Measurements from ENCODE around the gene ARL8A.
A peak's percentile ranks its signal among the peaks of the same experiment; 100 is the strongest.
"Not testable (repeated sequence)": the region's sequence is repeated elsewhere in the genome, so short reads cannot be mapped to it uniquely, and the experiment has no call there.

Gene ARL8A

DNA sequence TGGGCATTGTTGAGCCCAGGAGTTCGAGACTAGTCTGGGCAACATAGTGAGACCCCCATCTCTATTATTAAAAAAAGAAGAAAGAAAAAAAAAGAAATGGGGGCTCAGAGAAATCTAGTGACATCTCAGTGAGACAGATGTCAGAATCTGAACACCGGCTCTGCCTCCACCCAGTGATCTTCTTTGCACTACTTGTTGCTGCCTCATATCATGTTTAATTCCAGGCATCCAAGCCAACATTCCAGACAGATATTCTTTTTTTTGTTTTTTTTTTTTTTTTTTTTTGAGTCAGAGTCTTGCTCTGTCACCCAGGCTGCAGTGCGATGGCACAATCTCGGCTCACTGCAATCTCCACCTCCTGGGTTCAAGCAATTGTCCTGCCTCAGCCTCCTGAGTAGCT lies 5.0 kb upstream of the ARL8A start:
- peaks cover 4% of the 10 kb centered on the region for H3K36me3 ChIP-seq (ENCODE audit: control insufficient read depth, insufficient read depth, low read length)
- H3K27ac ChIP-seq (ENCODE audit: low read depth, low read length) = no peak overlapping the region
- no peaks in the 10 kb centered on the region for H3K27me3 ChIP-seq (ENCODE audit: control insufficient read depth, insufficient read depth, low read length)
- no peak overlapping the region for H3K4me3 ChIP-seq (ENCODE audit: low read length)
- no peak overlapping the region for H3K9ac ChIP-seq (ENCODE audit: low read length)
- H3K4me1 ChIP-seq (ENCODE audit: control insufficient read depth, insufficient read depth, low read length) = peaks cover 5% of the 10 kb centered on the region

DNA sequence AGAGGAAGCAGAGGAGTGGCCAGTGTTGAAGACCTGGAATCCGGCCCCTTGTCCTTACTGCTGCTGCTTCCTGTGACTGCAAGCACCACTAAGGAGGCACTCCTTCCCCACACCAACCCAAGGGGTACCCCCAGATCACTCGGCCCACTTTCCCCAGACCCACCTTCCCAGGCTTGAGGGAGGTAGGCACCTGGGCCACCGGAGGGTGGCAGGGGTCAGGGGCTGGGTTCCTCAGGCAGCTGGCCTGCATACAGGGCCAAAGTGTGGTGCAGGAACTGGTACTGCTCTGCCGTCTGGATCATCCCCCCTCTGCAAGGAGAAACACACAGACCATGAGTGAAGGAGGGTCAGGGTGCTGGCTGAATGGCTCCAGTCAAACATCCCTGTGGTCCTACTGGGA lies 3.9 kb upstream of the ARL8A start:
- Histone ChIP-seq H3K36me3 (ENCODE audit: control insufficient read depth, insufficient read depth, low read length) (no peaks in the 10 kb centered on the region), H3K27me3 (ENCODE audit: control insufficient read depth, insufficient read depth, low read length) (no peaks in the 10 kb centered on the region), H3K4me3 (ENCODE audit: low read length) (no peak overlapping the region), H3K27ac (ENCODE audit: low read depth, low read length) (no peak overlapping the region), H3K9ac (ENCODE audit: low read length) (no peak overlapping the region), H3K4me1 (ENCODE audit: control insufficient read depth, insufficient read depth, low read length) (peaks cover 5% of the 10 kb centered on the region)

DNA sequence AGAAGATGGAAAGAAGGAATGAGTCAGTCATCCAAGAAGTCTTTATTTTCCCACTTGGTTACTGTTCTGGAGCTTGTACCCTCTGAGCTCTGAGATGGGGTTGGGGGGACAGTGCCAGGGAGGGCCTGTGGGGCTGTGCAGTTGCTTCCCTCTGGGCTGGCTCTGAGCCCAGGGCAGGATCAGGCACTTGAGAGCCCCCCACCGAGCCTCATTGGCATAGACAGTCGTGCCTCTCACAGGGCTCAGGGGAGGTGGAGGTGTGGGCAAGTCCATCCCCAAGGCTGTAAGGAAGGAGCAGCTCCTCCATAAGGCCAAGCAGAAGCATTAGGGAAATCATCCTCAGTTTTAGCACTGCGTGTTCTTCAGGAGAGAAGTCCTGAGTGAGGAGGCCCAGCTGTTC lies 2.5 kb upstream of the ARL8A start:
- Histone ChIP-seq H3K4me1 (ENCODE audit: control insufficient read depth, insufficient read depth, low read length) (peaks cover 14% of the 10 kb centered on the region), H3K9ac (ENCODE audit: low read length) (no peak overlapping the region), H3K36me3 (ENCODE audit: control insufficient read depth, insufficient read depth, low read length) (peaks cover 2% of the 10 kb centered on the region)

DNA sequence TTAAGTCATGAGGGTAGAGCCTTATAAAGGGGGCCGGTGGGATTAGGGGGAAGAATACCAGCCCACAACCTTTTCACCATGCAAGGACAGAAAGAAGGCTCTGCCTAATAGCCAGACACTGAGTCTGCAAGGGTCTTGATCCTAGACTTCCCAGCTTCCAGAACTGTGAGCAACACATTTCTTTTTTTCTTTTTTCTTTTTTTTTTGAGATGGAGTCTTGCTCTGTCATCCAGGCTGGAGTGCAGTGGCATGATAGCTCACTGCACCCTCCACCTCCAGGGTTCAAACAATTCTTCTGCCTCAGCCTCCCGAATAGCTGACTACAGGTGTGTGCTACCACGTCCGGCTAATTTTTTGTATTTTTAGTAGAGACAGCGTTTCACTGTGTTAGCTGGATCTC lies 1.7 kb upstream of the ARL8A start:
- Histone ChIP-seq H3K36me3 (ENCODE audit: control insufficient read depth, insufficient read depth, low read length) (peaks cover 2% of the 10 kb centered on the region), H3K4me3 (ENCODE audit: low read length) (no peak overlapping the region), H3K9ac (ENCODE audit: low read length) (no peak overlapping the region), H3K27ac (ENCODE audit: low read depth, low read length) (no peak overlapping the region), H3K4me1 (ENCODE audit: control insufficient read depth, insufficient read depth, low read length) (peaks cover 14% of the 10 kb centered on the region), H3K27me3 (ENCODE audit: control insufficient read depth, insufficient read depth, low read length) (no peaks in the 10 kb centered on the region)

More for the DNA sequence above, 2.5 kb upstream of the ARL8A start:
- H3K4me3 ChIP-seq (ENCODE audit: low read length) = no peak overlapping the region
- H3K27ac ChIP-seq (ENCODE audit: low read depth, low read length) = no peak overlapping the region
- H3K27me3 ChIP-seq (ENCODE audit: control insufficient read depth, insufficient read depth, low read length) = no peaks in the 10 kb centered on the region

DNA sequence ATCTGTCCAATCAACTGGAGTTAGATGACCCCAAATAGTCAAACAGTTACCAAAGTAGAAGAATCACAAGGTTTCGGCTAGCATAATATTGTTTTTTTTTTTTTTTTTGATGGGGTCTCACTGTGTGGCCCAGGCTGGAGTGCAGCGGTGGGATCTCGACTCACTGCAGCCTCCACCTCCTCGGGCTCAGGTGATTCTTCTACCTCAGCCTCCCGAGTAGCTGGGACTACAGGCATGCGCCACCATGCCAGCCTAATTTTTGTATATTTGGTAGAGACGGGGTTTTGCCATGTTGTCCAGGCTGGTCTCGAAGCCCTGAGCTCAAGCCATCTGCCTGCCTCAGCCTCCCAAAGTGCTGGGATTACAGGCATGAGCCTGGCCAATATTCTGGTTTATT lies 1.2 kb upstream of the ARL8A start:
- not testable (repeated sequence) for H3K27ac ChIP-seq (ENCODE audit: low read depth, low read length); H3K27me3 ChIP-seq (ENCODE audit: control insufficient read depth, insufficient read depth, low read length); H3K36me3 ChIP-seq (ENCODE audit: control insufficient read depth, insufficient read depth, low read length); H3K9ac ChIP-seq (ENCODE audit: low read length); H3K4me3 ChIP-seq (ENCODE audit: low read length)
- H3K4me1 ChIP-seq (ENCODE audit: control insufficient read depth, insufficient read depth, low read length) = peaks cover 14% of the 10 kb centered on the region

DNA sequence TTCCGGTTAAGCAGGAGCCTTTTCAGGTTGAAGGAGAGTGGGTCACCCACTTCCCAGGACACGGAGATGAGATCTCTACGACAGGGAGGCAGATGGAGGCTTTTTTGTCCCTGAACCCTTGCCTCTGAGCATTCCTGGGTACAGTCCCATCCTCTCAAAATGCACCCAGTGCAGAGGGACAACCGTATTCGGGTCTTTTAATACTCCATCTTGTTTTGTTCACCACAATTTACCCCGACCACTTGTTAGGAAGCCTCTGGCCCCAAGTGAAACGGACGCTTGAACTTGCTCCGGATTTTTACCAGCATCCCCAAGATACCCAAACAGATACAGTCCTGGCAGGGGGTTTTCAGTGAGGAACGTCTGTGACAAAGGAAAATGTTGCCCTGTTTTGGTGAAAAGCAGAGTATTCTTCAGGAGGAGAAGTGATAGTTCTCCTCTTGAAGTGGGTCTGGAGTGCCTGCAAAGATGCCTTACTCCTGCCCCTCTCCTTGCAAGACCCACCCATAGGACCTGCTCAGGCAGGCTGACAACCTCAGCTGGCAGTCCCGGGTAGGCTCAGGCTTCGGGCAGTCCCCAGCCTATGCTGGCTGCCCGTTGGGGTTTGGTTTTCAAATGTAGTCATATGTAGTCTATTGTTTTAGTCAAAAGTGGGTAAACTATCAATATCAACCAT lies 669 bp upstream of the ARL8A start:
- H3K4me1 ChIP-seq (ENCODE audit: control insufficient read depth, insufficient read depth, low read length) = peaks cover 14% of the 10 kb centered on the region
- H3K27ac ChIP-seq (ENCODE audit: low read depth, low read length) = peak overlapping the region; percentile 79
- H3K9ac ChIP-seq (ENCODE audit: low read length) = peak overlapping the region; percentile 45
- H3K36me3 ChIP-seq (ENCODE audit: control insufficient read depth, insufficient read depth, low read length) = peaks cover 2% of the 10 kb centered on the region
- H3K27me3 ChIP-seq (ENCODE audit: control insufficient read depth, insufficient read depth, low read length) = no peaks in the 10 kb centered on the region
- peak overlapping the region; percentile 74 for H3K4me3 ChIP-seq (ENCODE audit: low read length)

DNA sequence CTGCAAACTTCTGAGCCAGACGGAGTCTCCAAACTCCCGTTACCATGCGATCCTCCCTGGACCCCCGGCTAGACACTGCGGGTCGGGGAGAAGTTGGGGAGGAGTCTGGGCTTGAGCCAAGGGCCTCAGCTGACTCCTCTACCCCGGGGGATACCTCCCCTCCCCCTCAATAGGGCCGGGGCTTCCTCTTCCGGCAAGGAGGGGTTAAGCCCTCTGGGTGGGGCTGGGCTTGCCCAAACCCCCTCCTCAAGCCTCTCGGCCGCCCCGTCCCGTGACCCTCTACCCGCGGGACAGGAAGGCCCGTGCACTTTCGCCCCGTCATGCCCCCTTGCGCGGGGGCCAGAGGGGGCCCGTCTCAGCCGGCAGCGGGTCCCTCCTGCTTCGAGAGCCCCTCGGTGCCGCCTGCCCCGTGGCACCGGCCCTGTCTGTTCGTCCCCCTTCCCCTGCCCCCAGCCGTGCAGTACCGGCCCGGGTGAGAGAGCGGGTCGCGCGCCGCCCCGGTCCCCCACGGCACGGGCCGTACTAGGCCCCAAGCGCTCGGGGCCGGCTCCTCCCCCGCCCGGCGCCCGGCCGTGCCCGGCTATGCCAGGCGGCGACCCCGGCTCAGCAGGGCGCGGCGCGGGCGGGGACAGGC lies 652 bp downstream of the ARL8A start:
- Histone ChIP-seq H3K4me1 (ENCODE audit: control insufficient read depth, insufficient read depth, low read length) (peaks cover 14% of the 10 kb centered on the region), H3K9ac (ENCODE audit: low read length) (peak overlapping the region; percentile 87), H3K36me3 (ENCODE audit: control insufficient read depth, insufficient read depth, low read length) (peaks cover 2% of the 10 kb centered on the region), H3K4me3 (ENCODE audit: low read length) (peak overlapping the region; percentile 74), H3K27ac (ENCODE audit: low read depth, low read length) (peak overlapping the region; percentile 84), H3K27me3 (ENCODE audit: control insufficient read depth, insufficient read depth, low read length) (no peaks in the 10 kb centered on the region)

DNA sequence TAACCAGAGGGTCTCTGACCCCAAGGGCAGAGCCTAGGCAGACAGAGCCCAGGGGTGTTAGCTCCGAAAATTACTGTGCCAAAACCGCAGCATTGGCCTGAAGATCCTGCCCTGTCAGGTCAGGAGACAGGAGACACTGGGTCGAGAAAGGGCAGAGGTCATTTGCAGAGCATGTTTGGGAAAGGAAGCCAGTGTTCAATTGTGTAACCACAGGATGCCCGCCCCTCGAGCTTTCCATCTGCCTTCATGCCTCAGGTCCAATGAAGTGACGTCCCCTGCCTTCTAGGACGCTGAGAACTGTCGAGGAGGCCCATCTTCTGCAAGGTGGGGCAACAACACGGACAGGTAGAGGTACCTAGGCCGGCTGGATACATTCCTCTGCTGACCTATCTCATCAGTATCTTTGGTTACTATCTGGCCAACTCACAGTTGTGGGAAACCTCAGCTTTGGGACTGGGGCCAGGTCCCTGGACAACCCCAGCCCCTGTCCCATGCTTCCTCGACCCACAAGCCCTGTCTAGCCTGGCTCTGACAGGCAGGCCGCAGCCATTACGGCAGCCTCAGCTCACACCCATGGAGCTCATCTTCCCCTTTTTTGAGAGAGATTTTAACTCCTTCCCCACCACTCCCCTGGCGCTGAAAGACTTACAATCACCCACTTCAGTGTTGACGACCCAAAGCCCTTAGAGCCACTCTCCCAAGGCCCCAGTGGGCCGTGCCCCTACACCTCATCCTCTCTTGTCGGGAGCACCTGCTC lies 1.3 kb downstream of the ARL8A start:
- H3K36me3 ChIP-seq (ENCODE audit: control insufficient read depth, insufficient read depth, low read length) = peaks cover 2% of the 10 kb centered on the region
- H3K4me3 ChIP-seq (ENCODE audit: low read length) = peak overlapping the region; percentile 74
- H3K4me1 ChIP-seq (ENCODE audit: control insufficient read depth, insufficient read depth, low read length) = peaks cover 14% of the 10 kb centered on the region

DNA sequence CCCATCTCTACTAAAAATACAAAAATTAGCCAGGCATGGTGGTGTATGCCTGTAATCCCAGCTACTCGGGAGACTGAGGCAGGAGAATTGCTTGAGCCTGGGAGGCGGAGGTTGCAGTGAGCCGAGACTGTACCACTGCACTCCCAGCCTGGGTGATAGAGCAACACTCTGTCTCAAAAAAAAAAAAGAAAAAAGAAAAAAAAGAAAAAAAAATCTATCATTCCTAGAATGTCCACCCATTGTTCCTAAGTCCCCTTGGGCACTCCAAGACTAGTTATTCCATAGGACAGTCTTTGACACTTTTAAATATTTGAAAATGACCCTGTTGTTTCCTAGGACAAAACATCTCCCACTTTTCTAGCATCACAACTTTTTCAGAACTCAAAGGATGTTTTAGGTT lies 3.1 kb downstream of the ARL8A start:
- H3K4me1 ChIP-seq (ENCODE audit: control insufficient read depth, insufficient read depth, low read length) = peaks cover 14% of the 10 kb centered on the region
- H3K27ac ChIP-seq (ENCODE audit: low read depth, low read length); H3K9ac ChIP-seq (ENCODE audit: low read length); H3K36me3 ChIP-seq (ENCODE audit: control insufficient read depth, insufficient read depth, low read length); H3K27me3 ChIP-seq (ENCODE audit: control insufficient read depth, insufficient read depth, low read length); H3K4me3 ChIP-seq (ENCODE audit: low read length): not testable (repeated sequence)

More for the DNA sequence above, 1.3 kb downstream of the ARL8A start:
- H3K27ac ChIP-seq (ENCODE audit: low read depth, low read length) = peak overlapping the region; percentile 84
- H3K27me3 ChIP-seq (ENCODE audit: control insufficient read depth, insufficient read depth, low read length) = no peaks in the 10 kb centered on the region
- peak overlapping the region; percentile 35 for H3K9ac ChIP-seq (ENCODE audit: low read length)

DNA sequence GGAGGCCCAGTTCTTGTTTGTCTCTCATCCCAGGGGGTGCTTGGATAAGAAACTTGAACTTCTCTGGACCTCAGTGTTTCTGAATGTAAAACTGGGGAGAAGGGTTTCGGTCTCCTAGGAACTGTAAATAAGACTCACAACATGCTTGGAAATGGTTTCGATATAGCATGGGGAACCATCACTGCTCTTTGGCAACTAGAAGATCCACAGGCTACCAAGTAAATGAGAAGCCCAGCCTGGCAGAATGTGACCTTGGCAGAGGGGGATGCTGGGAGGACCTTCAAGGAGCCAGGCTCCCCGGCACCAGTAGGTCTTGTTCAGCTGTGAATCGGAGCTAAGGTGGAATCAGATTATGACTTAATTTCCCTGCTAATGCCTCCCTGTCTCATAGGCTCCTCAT lies 3.7 kb downstream of the ARL8A start:
- no peak overlapping the region for H3K9ac ChIP-seq (ENCODE audit: low read length)
- H3K27ac ChIP-seq (ENCODE audit: low read depth, low read length) = no peak overlapping the region
- H3K36me3 ChIP-seq (ENCODE audit: control insufficient read depth, insufficient read depth, low read length) = peaks cover 8% of the 10 kb centered on the region
- no peak overlapping the region for H3K4me3 ChIP-seq (ENCODE audit: low read length)
- H3K4me1 ChIP-seq (ENCODE audit: control insufficient read depth, insufficient read depth, low read length) = peaks cover 14% of the 10 kb centered on the region
- no peaks in the 10 kb centered on the region for H3K27me3 ChIP-seq (ENCODE audit: control insufficient read depth, insufficient read depth, low read length)

DNA sequence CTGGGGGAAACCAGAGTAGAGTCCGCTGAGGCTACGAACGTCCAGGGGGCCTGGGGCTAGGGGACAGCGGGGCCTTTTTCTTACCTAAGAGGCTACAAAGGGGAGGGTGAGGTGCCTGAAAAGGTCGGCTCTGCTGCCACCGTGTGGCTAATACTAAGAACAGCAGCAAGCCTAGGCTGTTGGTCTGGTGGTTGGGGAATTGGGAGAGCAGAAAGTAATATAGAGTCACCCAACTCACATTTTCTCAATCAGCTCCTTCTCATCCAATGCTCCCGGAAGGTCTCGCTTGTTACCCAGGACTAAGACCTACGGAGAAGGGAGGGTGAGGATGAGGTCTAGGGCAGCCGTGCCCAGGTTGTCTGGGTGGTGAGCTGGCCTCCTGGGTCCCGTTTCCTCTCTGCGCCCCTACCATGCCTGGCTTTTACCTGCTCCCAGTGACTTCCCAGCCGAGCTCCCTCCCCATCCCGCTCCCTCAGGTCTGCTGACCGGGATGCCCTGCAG lies 9.3 kb downstream of the ARL8A start:
- peak overlapping the region; percentile 22 for H3K9ac ChIP-seq (ENCODE audit: low read length)
- no peak overlapping the region for H3K4me3 ChIP-seq (ENCODE audit: low read length)
- peaks cover 15% of the 10 kb centered on the region for H3K4me1 ChIP-seq (ENCODE audit: control insufficient read depth, insufficient read depth, low read length)
- peaks cover 24% of the 10 kb centered on the region for H3K36me3 ChIP-seq (ENCODE audit: control insufficient read depth, insufficient read depth, low read length)
- H3K27ac ChIP-seq (ENCODE audit: low read depth, low read length) = peak overlapping the region; percentile 6
- no peaks in the 10 kb centered on the region for H3K27me3 ChIP-seq (ENCODE audit: control insufficient read depth, insufficient read depth, low read length)

DNA sequence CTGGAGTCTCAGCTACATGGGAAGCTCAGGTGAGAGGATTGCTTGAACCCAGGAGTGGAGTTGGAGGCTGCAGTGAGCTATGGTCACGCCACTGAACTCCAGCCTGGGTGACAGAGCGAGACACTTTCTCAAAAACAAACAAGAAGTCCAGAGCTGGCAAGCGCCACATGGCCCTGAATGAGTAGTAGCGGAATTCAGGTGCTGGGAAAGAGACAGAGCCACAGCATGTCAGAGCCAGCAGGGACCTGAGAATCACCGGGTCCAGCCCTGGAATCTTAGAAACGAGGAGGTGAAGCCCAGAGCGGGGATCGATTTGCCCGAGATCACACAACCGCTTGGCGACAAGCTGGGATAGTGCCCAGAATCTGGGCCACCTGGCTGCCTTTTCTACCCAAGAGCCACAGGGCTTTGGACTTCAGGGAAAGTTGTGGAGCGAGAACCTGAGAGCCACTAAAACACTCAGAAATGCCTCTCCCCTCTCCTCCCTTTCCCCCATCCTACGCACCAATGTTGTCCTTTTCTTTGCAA lies 9.8 kb downstream of the ARL8A start:
- Histone ChIP-seq H3K27me3 (ENCODE audit: control insufficient read depth, insufficient read depth, low read length) (no peaks in the 10 kb centered on the region), H3K36me3 (ENCODE audit: control insufficient read depth, insufficient read depth, low read length) (peaks cover 24% of the 10 kb centered on the region), H3K27ac (ENCODE audit: low read depth, low read length) (peak overlapping the region; percentile 6), H3K4me3 (ENCODE audit: low read length) (no peak overlapping the region), H3K9ac (ENCODE audit: low read length) (peak overlapping the region; percentile 22), H3K4me1 (ENCODE audit: control insufficient read depth, insufficient read depth, low read length) (peaks cover 15% of the 10 kb centered on the region)

Data from rectal smooth muscle tissue (tissue), 1 donor.